Stimulated activated CD4-positive, alpha-beta T cell treated with anti-CD3 and anti-CD28 coated beads, Interleukin-1b, Interleukin-23, amount 100 ng/mL, for 1 hour (primary cell): ENCODE data around the gene INSYN2A.

Experiments used
- DNase-seq, 2 donors: peaks; one replicate each; pipeline ENCODE4 v3.0.0-alpha.2; 2020; ENCODE audit warnings: low read depth in 2 of 2

Gene INSYN2A

DNA sequence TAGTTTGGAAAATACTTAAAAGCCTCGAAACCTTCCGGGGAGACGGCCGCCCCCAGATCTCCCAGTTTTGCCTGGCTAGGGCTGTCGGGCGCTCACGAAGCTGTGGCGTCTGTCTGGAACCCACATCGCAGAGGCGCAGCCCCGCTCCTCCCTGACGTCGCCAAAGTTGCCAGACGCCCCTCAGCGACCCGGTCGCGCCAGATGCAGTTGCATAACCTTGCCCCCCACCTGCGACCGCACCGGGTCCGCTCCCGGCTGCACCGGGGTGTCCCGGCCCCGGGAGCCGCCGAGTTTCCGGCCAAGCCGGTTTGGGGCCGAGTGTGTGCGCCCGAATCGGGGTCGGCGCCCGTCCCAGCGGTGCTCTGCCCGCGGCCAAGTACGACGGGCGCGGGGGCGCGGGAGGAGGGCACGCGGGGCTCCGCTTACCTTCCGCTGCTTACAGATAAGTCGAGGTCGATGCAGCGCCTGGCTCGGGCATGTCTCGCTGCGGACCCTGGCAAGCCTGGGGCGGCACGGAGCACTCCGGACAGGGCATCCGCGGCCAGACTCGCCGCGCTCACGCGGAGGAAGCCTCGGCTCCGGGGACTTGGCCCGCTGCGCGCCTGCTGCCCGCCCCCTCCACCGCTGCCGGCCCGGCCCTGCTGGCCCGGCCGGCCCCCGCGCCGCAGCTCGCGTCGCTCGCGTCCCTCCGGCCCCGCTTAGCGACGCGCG lies 665 bp downstream of the INSYN2A start:
- DNase-seq, result no peak

DNA sequence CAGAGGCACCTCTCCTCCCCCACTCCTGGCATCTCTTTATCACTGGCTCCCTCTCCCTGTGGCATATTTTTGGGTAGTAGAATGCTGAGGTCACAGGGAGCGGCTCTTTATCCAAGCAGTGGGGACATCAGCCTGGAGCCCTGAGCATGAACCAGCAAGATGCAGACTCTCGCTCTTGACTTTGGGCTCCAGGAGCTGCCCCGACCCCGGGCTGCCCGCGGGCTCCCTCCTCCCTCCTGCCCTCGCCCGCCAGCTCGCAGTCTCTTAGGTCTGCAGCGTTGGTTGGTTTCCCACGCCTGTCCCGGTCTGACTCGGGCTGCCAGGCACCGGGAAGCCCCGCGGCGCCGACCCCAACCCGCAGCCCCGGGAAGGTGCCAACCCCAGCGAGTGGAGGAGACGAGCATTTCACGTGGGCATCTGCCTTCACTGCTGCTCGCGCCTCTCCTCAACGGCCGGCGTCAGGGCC lies 1.3 kb downstream of the INSYN2A start:
- no peak for DNase-seq

DNA sequence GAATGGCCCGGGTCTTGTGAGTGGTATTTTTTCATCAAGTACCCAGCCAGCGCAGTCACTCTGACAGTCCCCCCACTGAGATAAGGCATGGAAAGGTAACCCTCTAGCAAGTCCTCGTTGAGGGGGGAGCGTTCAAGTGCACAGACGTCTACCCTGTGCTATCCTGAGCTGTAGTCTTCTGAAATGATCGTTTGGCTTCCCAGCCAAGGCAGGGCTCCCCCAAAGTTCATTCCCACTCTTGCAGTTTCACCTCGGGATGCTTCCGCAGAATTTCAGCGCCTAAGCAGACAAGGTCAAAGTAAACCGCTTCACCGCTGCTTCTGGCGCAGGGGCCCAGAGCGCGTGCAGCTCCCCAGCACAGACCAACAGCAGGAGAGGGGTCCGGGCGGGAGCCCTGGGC lies 1.8 kb downstream of the INSYN2A start:
- DNase-seq, result no peak

DNA sequence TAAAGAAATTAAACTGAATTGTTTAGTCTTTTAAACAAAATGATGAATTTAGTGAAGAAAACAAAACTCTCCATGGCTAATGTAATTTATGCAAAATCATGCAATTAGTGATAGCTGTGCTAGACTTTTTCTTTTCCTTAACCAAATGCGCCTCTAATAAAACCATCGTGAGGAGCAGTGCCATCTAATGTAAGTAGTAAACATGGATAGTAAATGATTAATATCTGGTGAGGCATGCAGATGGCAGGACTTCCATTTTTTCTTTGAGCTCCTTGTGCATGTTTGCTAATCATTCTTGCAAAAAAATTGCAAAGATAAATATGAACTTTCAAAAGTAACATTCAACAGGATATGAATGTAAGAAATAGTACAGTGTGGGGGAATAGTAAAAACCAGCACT lies 2.3 kb downstream of the INSYN2A start:
- no peak for DNase-seq

DNA sequence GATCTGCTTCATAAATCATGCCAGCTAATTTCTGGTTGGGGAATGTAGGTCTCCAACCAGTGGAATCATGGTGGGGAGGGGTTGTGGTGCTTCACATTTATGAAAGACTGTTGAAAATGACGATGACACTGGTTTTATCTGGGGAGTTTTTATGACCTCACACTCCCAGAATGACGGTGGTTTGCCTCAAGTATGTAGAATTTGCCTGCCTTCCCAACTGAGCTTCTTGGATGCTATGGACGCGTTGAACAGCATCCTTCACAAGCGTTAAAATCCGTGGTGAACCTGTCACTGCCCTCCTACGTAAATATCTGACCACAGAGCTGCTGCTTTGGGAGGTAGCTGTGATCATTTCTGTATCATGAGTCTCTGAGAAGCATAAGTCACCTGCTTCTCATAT lies 3.3 kb downstream of the INSYN2A start:
- DNase-seq, result no peak

DNA sequence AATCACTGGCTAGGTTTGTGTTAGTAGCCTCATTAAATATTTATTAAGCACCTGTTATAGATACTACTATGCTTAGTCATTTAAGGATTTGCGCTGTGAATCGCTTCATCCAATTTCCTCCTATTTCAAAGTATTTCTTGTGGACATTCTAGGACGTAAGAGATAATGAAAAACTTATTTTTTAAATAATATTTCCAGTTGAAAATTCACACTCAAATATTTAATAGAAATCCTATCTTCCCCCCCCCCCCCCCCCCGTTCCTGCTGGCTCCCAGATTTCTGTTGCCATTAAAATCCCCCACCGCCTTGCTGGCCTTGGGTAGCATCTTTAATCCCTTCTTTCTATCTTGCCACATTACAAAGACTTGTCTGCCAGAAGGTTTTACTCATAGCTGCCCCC lies 6.0 kb downstream of the INSYN2A start:
- no peak for DNase-seq

DNA sequence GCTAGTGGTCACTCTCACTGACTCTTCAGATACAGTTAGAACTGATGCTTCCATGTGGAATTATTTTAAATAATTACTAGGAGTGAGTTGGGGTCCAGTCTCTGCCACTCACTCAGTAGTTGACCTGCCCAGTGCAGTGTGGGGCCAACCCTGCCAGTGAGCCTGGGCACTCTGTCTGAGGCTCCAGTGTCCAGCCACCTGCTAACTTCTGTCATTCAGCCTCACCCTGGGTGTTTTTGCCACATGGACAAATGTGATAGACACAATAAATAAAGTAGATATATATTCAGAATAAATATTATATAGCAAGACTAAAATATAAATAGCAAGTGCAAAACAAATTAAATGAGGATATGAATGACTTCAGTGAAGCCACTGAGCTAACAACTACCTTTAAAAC lies 7.2 kb downstream of the INSYN2A start:
- DNase-seq, result no peak

DNA sequence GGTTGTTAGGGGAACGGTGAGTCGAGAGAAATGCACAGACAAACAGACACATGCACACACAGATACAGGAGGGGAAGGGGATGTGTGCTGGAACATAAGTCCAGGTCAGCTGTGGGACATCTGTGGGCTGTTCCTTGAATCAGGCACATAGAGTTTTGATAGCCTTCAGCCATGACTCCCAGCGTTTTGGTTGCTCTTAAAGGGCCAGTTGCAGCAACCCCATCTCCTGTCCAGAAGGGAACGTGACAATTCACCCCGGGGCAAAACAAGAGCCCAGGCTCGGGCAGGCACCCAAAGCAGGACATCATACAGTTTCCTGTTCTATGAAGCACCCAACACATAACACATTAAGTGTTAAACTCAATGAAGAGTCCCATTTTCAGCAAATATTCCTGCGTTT lies 9.6 kb downstream of the INSYN2A start:
- no peak for DNase-seq

DNA sequence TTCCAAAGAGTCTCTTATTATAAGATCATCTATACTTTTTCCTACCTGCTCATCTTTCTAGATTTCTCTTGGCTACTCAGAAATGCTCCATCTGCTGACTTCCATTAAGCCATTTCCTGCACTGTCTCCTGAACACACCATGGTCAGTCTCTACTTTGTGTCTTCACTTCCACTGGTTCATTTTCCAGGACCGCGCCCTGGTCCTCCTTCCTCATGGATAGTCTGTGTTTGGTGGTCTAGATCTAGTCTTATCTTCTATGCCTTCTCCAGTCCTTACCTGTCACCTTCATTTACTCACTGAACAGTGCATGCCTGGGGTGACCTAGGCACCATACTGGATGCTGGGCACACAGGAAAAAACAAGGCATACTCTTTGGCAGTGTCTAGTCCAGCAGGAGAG lies 11.8 kb downstream of the INSYN2A start:
- DNase-seq, result no peak

DNA sequence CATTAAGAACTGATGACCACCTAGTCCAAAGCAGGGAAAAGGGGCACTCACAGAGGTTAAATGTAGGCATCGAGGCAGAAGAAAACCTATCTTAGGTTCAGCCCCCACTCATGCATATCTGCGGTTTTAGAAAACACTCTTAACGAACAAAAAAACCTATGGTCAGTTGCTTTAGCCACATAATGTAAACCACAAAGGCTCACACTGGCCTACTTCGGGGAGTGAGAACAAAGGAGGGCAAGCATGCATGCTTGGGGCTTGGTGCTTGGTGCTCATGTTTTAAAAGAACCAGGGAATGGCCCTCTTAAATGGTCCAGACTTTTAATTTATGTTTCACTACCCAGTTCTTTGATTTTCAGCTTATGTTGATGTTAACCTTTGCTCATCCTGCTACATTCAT lies 14.2 kb downstream of the INSYN2A start:
- DNase-seq, result no peak

DNA sequence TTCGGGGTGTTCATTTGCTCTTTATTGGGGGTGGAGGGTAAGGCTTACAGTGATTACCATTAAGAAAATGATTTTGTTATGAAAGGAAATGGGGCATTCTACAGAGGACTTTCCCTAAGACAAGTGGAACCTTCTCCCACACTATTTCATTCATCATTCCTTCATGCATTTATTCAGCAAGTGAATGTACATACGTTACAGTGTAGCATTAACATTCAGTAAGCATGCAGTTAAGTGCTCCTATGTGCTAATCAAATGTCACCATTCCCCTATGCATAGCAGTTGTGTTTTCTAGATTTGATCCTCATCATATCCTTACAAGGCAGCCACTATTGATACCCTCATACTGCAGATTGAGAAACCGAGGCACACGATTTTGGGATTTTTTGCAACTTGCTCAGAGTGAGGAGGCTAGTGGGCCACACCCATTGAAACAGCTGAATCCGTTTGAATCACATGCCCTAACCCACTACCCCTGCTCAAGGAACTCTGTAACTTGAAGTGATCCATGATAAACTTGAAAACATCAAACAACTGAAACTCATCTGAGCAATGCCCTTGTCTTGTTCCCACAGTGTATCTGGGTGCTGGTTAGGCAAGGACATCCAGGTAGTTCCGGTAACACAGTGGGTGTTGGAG lies 16.7 kb downstream of the INSYN2A start:
- DNase-seq, result no peak

DNA sequence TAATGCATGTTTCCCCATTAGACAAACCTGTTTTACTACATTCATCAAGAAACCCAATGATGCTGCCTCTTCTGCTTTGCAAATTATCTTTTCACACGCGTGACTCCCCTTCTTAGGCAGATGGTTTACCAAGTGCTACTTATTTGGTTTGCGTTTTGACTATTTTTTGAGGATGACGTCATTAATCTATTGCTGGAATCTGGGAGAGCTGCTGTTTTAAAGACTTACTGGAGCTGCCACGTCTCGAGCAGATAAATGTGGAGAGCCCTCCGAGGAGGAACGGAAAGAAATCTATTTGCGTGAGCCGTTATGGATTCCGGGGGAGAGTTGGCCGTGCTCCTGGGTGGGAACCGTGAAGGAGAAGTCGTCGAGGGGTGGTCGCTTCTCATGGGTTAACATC lies 19.7 kb downstream of the INSYN2A start:
- no peak for DNase-seq

DNA sequence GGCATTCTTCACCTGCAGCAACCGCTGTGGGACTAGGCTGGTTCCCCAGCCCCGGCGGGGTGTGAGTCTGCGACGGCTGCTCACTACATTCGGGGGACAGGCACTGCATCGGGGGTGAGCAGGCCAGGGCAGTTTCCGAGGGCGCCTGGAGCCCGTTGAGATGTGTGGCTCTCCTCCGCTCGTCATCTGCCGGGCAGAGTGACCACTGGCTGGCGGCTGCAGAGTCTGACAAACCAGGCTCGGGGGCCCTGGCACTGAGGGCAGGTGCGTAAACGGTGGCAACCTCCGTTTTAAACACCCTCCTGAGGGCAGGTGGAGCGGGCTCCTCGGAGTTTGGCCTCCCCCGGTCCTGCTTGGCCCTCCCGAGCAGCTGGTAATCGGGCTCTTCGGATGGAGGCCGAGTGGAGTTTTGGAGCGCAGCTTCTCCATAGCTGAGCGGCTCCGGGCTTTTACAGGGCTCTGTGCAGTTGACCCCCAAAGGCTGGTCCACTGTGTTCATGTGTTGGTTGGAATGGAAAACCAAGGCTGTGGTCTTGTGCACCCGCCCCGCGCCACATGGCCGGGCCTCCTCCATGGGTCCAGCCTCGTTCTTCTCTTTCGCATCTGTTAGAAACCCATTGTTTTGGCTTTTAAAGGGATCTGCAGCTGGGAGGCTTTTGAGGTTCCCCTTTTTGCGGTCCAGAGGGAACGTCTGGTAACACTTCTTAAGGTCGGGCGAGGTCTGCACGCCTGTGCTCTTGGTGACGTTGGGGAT lies 20.9 kb downstream of the INSYN2A start:
- no peak for DNase-seq

DNA sequence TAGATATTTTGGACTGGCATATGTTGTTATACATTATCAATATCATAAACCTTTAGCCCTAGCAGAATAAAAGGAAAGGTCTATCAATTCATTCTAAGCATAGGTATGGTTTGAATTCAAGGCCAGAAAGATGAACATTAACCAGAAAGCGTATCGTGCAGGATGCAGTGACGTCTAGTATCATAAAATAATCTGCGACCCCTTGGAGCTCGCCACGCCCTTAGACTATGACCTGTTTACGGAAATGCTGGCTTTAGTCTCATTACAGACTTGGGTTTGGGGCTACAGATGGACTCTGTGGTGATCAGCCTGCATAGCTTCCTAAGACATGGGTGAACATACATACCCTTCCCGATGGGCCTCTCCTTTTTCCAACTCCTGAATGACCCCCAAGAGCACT lies 21.5 kb downstream of the INSYN2A start:
- DNase-seq, result no peak

DNA sequence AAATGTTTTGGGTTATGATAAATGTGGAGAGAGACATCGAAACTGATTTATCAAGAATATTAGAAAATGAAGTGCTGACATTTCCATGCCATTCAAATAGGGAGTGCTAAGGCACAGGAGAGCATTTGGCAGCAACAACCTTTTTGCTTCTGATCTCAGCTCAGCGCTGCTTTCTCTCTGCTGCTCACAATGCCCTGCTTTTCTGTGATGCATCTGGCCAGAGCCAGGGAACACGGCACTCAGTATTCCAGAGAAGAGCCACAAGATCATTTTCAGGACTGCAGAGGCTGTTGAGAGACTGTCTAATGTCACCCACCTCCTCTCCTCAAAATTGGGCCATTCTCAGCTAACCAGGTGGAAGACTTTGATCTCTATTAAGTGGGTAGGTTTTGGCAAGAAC lies 28.1 kb downstream of the INSYN2A start:
- no peak for DNase-seq

DNA sequence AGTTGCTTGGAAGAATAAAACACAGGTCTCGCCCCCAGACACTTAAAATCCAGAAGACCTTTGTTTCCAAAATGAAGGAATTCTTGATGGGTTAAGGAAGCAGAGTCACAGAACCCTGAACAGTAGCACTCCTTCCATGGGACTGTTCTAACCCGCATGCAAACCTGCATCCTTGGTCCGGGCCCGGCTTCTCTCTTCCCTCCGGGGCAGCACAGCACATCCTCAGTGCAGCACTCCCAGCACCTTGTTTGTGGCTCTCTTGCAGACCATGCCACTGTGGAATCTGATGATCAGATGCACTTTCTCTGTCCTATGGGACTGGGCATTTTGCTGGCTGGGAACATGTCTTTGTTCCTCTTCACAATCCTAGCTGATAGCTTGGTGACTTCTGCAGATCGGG lies 33.5 kb downstream of the INSYN2A start:
- no peak for DNase-seq

DNA sequence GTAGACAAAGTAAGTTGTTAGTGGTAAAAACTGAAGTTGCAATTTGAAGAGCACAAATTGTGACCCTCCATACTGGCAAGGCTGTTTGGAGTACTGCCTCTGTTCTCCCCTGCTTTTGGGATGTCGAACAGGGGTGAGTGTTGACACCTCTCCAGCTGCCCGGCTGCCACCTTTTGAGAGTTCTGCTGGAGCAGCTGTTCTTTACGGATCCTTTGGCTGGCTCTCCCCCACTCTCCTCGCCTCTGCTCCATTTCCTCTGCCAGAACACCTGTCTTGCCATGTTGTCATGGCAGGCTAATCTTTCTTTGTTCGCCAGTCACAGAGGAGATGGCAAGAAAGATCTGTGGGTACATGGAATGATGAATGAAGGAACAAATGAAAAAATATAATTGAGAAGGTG lies 34.9 kb downstream of the INSYN2A start:
- DNase-seq, result no peak

DNA sequence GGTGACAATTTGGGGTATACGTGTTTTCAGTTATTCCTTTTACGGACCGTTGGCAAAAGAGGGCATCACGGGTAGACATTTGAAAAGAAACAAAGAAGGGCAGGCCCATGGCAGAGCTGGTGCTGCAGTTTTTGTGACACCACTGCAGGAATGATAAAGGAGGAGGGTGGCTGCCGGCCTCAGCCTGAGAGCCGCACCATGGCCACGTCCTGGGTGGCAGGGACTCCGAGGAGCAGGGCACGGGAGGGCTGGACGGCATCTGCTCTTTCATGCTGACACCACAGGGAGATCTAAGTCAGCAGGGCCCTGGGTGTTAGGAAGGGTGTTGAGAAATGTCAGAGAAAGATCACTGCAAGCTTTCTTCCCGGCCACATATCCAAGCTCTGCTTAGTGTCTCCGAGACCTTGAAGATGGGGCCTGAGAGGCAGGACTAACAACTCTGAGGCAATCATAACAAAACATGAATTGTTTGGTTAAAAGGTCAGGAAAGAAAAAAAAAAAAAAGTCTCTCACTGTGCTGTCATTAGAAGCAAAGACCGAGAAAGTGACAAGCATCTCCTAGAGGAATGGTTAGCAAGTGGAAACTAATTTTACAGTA lies 36.6 kb downstream of the INSYN2A start:
- no peak for DNase-seq

DNA sequence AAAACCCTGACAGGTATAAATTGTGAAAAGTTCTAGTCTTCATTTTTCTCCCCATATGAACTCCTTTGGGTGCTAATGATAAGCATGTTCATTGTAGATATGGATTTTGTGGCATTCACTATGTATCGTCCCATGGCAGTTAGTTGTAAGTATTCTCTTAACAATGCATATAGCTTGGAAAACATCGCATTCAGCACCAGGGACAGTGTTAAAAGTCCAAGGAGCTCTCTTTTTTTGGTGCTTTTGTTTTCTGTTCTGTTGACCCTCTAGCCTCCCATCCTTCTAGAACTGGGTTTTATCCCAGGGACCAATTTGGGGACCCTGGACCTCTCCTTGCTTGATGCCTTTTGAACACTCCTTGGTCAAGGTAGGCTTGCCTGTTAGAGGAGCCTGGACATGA lies 37.7 kb downstream of the INSYN2A start:
- no peak for DNase-seq

DNA sequence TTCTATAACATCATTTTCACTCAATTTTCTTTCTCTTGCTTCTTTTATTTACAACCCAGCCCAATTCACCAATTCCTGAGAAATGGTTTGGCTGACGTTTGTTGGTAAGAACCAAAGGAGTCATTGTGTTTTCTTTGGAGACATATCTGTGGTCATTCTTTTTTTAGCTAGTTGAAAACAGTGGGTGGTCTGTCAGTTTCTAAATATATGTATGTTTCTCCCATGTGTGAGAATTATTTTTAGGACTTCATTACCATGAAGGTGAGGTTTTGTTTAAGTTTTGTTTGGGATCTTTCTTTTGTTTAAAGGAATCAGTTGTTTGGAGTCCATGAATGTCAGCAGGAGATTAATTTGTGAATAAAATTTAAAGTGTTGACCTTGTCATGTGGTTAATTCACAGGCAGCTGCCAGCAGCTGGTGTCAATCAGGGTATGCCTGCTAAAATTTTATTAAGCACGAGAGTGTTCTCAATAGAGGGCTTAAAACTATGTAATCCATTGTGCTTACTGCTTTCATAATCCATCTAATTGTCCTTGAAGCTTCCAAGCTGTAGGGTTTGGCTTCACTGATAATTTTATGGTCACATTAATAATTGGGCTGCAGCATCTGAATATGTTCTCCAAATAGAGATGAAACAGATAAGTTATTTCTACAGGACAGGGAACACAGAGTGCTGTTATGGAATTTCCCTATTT lies 38.7 kb downstream of the INSYN2A start:
- DNase-seq, result no peak

DNA sequence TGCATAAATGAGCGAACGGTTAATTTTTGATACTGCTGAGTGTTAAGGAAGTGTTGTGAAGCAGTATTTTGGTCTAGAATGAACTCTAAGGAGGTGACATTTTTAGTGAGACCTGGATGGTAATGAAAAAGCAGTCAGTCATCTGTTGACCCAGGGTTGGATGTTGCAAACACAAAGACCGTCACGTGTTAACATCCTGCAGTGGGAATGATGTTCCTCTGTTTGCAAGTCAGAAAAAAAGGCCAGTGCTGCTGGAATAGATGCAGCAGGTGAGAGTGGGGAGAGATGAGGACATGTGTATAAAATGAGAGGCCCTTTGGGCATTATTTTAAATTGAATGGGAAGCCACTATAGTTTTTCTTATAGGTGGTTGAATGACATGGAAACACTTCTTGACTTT lies 39.3 kb downstream of the INSYN2A start:
- no peak for DNase-seq
